A673 (cell line): Measurements from ENCODE around the gene TFCP2. TPM values are rescaled to one million over a fixed set of nuclear protein-coding genes. Genes with fewer than 3 reads are reported as not detected.

Source experiments
- BruUV-seq: library from RNA; stranded (reverse); fragments of 400-500 nt; replicated peaks from 2 replicates; lab custom pipeline; 2021; lab: Mats Ljungman, UMichigan
- CTCF ChIA-PET: fragments of 300-600 bp; sonication (Branson Sonifier 250); formaldehyde crosslinking; loops from one replicate; lab custom pipeline; 2022; ENCODE audit warnings: antibody characterized with exemption; lab: Charles Lee
- POLR2A ChIA-PET: fragments of 300-600 bp; sonication (Branson Sonifier 250); formaldehyde crosslinking; loops from one replicate; lab custom pipeline; 2022; ENCODE audit warnings: antibody characterized with exemption; ENCODE audit not compliant: low non-redundant PET; lab: Charles Lee
- DNase-seq: peaks from one replicate; pipeline ENCODE4 v3.0.0-alpha.2; 2015; ENCODE audit warnings: low spot score
- H3K27ac ChIP-seq: fragments of 200-600 bp; sonication (generic); 2 replicates; pipeline ENCODE4 v1.5.1; 2016; ENCODE audit warnings: mixed run types, low read depth, mild to moderate bottlenecking, mixed read lengths, antibody characterized with exemption, low read length; ENCODE audit not compliant: poor library complexity, severe bottlenecking
- H3K27me3 ChIP-seq: fragments of 200-600 bp; sonication (generic); replicated peaks from 2 replicates; pipeline ENCODE4 v1.6.1; 2017; ENCODE audit warnings: mixed run types, low read depth, mild to moderate bottlenecking, mixed read lengths, antibody characterized with exemption, low read length; ENCODE audit not compliant: insufficient read depth, poor library complexity
- H3K36me3 ChIP-seq: fragments of 200-600 bp; sonication (generic); 2 replicates; pipeline ENCODE4 v1.6.1; 2016; ENCODE audit warnings: mixed run types, mild to moderate bottlenecking, mixed read lengths, antibody characterized with exemption, low read length; ENCODE audit not compliant: insufficient read depth, poor library complexity, severe bottlenecking
- H3K4me1 ChIP-seq: fragments of 200-600 bp; sonication (generic); 2 replicates; pipeline ENCODE4 v1.6.1; 2017; ENCODE audit warnings: mixed run types, mild to moderate bottlenecking, mixed read lengths, antibody characterized with exemption, low read length; ENCODE audit not compliant: insufficient read depth, poor library complexity, severe bottlenecking
- H3K4me3 ChIP-seq: fragments of 200-600 bp; sonication (generic); 2 replicates; pipeline ENCODE4 v1.5.1; 2016; ENCODE audit warnings: low read depth, mixed run types, mild to moderate bottlenecking, mixed read lengths, low read length; ENCODE audit not compliant: poor library complexity, severe bottlenecking
- H3K9me3 ChIP-seq: fragments of 200-600 bp; sonication (generic); 2 replicates; pipeline ENCODE4 v1.6.1; 2016; ENCODE audit warnings: mixed run types, low read depth, mild to moderate bottlenecking, mixed read lengths, antibody characterized with exemption, low read length; ENCODE audit not compliant: poor library complexity, severe bottlenecking
- EZH2 ChIP-seq: fragments of 200-600 bp; sonication (generic); IDR thresholded peaks from 2 replicates; pipeline ENCODE4 v1.6.1; 2017; ENCODE audit warnings: borderline replicate concordance, low read depth, mild to moderate bottlenecking, mixed read lengths, antibody characterized with exemption, low read length; ENCODE audit not compliant: poor library complexity, severe bottlenecking
- intact Hi-C: fragments of 100-400 bp; cut with micrococcal nuclease; formaldehyde crosslinking; loops from one replicate; pipeline ENCODE4 v1.10.0; 2022; ENCODE audit not compliant: unreplicated experiment
- total RNA-seq: library from RNA; stranded (reverse); gene quantifications from 2 replicates; pipeline ENCODE4 v1.2.3, GENCODE V29; 2021
- TF ChIP-seq, protein P1 (sequence below): fragments of 300-800, 200-600 bp; sonication (generic); conservative IDR thresholded peaks from 2 replicates; pipeline ENCODE4 v1.5.1; 2017; ENCODE audit warnings: low read depth, mild to moderate bottlenecking, antibody characterized with exemption, low read length, moderate library complexity, mixed read lengths

TFCP2 gene
- total RNA-seq, 1 experiment from 2014 or later: 46.1 TPM

DNA sequence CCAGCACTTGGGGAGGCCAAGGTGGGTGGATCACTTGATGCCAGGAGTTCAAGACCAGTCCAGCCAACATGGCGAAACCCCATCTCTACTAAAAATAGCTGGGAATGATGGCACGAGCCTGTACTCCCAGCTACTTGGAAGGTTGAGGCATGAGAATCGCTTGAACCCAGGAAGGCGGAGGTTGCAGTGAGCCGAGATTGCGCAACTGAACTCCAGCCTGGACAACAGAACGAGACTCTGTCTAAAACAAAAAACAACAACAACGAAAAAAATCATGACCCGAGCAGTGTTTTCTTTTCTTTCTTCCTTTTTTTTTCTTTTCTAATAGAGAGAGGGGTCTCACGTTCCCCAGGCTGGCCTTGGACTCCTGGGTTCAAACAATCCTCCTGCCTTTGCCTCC, 86.0 kb downstream of the TFCP2 start:
- no peaks in the 10 kb centered on the region for H3K9me3 ChIP-seq
- H3K4me3 ChIP-seq: no peak overlapping the region
- H3K4me1 ChIP-seq: peaks cover 1% of the 10 kb centered on the region
- no peaks in the 10 kb centered on the region for H3K36me3 ChIP-seq
- H3K27me3 ChIP-seq: no peaks in the 10 kb centered on the region
- intact Hi-C loops: loop anchor here (10.0 kb wide), 1 partner anchor 148 kb away; the partner anchor contains the start of gene DAZAP2
- BruUV-seq: no TSS peak
- no peak overlapping the region for H3K27ac ChIP-seq
- DNase-seq: no peak
- ChIA-PET CTCF (no interaction called here), POLR2A (no interaction called here)
- TF ChIP-seq, protein P1, sequence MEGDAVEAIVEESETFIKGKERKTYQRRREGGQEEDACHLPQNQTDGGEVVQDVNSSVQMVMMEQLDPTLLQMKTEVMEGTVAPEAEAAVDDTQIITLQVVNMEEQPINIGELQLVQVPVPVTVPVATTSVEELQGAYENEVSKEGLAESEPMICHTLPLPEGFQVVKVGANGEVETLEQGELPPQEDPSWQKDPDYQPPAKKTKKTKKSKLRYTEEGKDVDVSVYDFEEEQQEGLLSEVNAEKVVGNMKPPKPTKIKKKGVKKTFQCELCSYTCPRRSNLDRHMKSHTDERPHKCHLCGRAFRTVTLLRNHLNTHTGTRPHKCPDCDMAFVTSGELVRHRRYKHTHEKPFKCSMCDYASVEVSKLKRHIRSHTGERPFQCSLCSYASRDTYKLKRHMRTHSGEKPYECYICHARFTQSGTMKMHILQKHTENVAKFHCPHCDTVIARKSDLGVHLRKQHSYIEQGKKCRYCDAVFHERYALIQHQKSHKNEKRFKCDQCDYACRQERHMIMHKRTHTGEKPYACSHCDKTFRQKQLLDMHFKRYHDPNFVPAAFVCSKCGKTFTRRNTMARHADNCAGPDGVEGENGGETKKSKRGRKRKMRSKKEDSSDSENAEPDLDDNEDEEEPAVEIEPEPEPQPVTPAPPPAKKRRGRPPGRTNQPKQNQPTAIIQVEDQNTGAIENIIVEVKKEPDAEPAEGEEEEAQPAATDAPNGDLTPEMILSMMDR: no peak
- TF ChIP-seq EZH2: no peak

DNA sequence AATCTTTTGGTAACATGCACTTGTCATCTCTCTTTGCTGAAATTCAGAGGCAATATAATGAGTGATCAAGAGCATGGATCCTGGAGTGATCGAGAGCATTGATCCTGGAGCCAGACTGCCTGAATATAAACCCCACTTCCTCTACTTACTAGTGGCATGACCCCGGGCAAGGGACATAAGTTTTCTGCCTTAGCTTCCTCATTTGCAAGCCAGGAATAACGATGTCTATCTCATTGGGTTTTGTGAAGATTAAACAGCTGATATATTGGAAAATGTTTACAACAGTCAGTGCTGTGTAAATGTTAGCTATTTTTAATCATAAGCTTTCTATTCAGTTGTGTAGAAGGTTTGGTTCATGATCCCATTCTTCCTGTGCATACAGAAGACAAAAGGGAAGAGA, 87.2 kb downstream of the TFCP2 start:
- no peaks in the 10 kb centered on the region for H3K27me3 ChIP-seq
- intact Hi-C loops: loop anchor here (10.0 kb wide), 1 partner anchor 149 kb away; the partner anchor contains the start of gene DAZAP2
- no peak for TF ChIP-seq EZH2
- TF ChIP-seq, protein P1: no peak
- no peak for DNase-seq
- peaks cover 4% of the 10 kb centered on the region for H3K4me1 ChIP-seq
- no peak overlapping the region for H3K4me3 ChIP-seq
- POLR2A ChIA-PET: no interaction called here
- no TSS peak for BruUV-seq
- no peaks in the 10 kb centered on the region for H3K36me3 ChIP-seq
- CTCF ChIA-PET: no interaction called here
- no peaks in the 10 kb centered on the region for H3K9me3 ChIP-seq
- no peak overlapping the region for H3K27ac ChIP-seq

DNA sequence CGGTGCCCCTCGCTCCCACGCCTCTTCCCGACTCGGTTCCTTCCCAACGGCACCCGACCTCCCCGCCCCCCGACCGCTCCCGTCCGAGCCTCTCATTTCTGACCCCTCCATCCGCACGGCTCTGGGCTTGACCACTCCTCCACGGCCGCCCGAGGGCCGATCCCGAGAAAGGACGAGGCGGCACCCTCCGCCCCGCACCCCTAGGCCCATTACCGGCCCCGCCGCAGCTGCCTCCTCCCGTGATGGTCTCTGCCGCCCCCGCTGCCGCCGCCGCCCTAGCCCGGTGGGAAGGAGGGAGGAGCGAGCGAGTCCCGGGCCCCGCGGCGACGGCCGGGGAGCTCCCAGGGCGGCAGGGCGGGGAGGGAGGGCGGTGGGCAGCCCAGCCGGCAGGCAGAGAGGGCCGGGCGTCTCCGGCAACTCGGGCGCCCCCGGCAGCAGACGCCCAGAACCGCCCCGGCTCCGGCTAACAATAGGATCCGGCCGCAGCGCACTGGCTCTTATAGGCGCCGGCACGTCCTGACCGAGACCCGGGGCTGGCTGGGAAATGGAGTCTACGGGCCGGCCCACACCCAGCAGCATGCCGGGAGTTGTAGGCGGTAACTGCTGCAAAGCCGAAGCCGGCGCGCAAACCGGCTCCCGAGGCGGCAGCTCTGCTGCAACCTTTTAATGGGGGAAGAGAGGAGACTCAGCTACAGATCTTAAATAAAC, 89.7 kb downstream of the TFCP2 start, which contains the start of gene CSRNP2:
Gene CSRNP2 (minus strand): TSS at position 471 of the 708 bp plus-strand sequence. CDS start 7,035 bp downstream, outside the sequence.
- TF ChIP-seq EZH2: no peak
- TF ChIP-seq, protein P1: no peak
- Histone ChIP-seq H3K27ac (peak within 1 kb of the TSS; percentile 91), H3K27me3 (no peaks in the 10 kb centered on the region), H3K36me3 (no peaks in the 10 kb centered on the region), H3K4me3 (peak within 1 kb of the TSS; percentile 100), H3K4me1 (peaks cover 4% of the 10 kb centered on the region), H3K9me3 (no peaks in the 10 kb centered on the region)
- no TSS peak for BruUV-seq
- ChIA-PET CTCF (interaction anchor here (0.6 to 0.9 kb wide), 3 partner anchors 51 to 278 kb away, joined by 3 to 6 read pairs (median 5); no protein-coding TSS in a partner anchor), POLR2A (interaction anchor here (0.6 to 1.0 kb wide), 8 partner anchors 20 to 927 kb away, joined by 3 to 11 read pairs (median 5); partner anchors contain the start of gene SLC11A2)
- DNase-seq: peak; percentile 98
- intact Hi-C loops: loop anchor here (10.0 kb wide), 1 partner anchor 152 kb away; the partner anchor contains the start of gene DAZAP2
